Measurements from ENCODE around the gene LARGE1.

The LARGE1 gene

GRCh38 chr22:33242078-33242477, 678.2 kb downstream of the LARGE1 start:
- ATAC-seq (no peak), DNase-seq (ENCODE audit: low spot score in 2 of 2) (no peak)
- no peaks in the 10 kb centered on the region for H3K36me3 Mint-ChIP-seq
- H3K4me1 Mint-ChIP-seq = no peaks in the 10 kb centered on the region
- no peak overlapping the region for H3K4me3 Mint-ChIP-seq
- H3K27ac Mint-ChIP-seq = no peak overlapping the region
- no peaks in the 10 kb centered on the region for H3K9me3 Mint-ChIP-seq

- no peak for ATAC-seq
- Mint-ChIP-seq H3K36me3 (no peaks in the 10 kb centered on the region), H3K4me3 (no peak overlapping the region), H3K27ac (no peak overlapping the region), H3K4me1 (no peaks in the 10 kb centered on the region), H3K9me3 (no peaks in the 10 kb centered on the region)
- DNase-seq (ENCODE audit: low spot score in 2 of 2) = no peak
Observed at GRCh38 chr22:33240888-33241475, 679.3 kb downstream of the LARGE1 start.

- H3K36me3 Mint-ChIP-seq = no peaks in the 10 kb centered on the region
- DNase-seq (ENCODE audit: low spot score in 2 of 2) = no peak
- ATAC-seq = no peak
- no peaks in the 10 kb centered on the region for H3K4me1 Mint-ChIP-seq
- peaks cover 22% of the 10 kb centered on the region for H3K9me3 Mint-ChIP-seq
- no peak overlapping the region for H3K4me3 Mint-ChIP-seq
- H3K27ac Mint-ChIP-seq = no peak overlapping the region
Observed at GRCh38 chr22:33232071-33232470, 688.2 kb downstream of the LARGE1 start.

DNA sequence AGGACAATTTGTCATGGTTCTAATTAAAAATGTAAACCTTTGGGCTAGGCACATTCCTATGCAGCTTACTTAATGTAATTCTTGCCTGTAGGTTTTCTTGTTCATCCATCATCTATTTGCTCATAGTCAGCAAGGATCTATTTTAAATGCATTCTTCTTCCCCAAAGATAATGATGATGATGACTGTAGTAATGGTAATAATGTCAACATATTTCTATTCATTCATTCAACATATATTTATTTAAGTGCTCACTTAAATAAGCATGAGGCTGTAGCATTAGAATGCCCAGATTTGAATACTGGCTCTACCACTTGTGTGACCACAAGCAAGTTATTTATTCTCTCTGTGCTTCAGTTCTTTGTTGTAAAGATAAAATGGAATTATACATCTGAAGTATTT, 692.5 kb downstream of the LARGE1 start:
- DNase-seq (ENCODE audit: low spot score in 2 of 2) = no peak
- Mint-ChIP-seq H3K9me3 (peaks cover 25% of the 10 kb centered on the region), H3K4me3 (no peak overlapping the region), H3K36me3 (no peaks in the 10 kb centered on the region), H3K27ac (no peak overlapping the region), H3K4me1 (no peaks in the 10 kb centered on the region)
- ATAC-seq = no peak

DNA sequence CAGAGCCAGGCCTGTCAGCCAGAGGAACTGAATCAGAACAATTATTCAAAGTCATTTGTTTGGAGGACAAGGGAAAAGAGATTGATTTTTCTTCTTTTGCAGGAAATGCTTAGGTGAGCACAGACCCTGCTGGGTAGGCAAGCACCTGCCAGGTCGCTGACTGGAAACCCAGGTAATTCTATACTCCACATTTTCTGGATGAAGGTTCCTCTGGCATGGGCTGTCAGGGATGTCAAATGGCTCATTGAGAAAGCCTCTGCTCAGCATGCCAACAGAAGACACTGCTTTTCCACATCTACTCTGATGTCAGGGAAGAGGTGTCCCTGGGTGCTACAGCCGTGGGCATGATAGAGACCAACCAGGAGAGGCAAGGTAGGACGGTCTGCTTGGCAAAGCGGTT, 695.4 kb downstream of the LARGE1 start:
- ATAC-seq (no peak), DNase-seq (ENCODE audit: low spot score in 2 of 2) (no peak)
- Mint-ChIP-seq H3K4me1 (no peaks in the 10 kb centered on the region), H3K9me3 (peaks cover 20% of the 10 kb centered on the region), H3K27ac (no peak overlapping the region), H3K4me3 (no peak overlapping the region), H3K36me3 (no peaks in the 10 kb centered on the region)
